ENCODE data around the gene CCDC186. TPM values are rescaled to one million over a fixed set of nuclear protein-coding genes. Genes with fewer than 3 reads are reported as not detected.

CCDC186 gene
- total and polyA plus RNA-seq, 2 of the 8 experiments (the other 6 are each of a cell fraction or from before 2014, with no cell fraction given) = 3.0 to 30.3 TPM

DNA sequence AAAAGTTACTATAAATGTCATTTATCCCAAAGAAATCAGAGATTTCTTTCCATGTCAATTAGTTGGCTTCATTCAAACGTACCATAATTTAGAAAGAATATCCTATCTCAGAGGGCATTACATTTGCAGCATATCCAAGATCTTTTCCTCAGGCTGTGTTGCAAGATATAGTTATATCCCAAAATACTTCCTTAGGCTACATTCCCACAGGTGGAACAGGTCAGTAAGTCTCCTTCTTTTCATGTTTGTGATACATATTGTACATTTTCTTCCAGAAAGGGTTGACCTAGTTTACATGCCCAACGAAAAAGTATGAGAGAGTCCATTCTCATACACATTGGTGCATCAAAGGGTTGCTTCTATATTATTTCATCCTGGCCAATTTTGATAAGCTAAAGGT, 38.1 kb upstream of the CCDC186 start:
- Histone ChIP-seq H3K27ac (ENCODE audit: low read depth, low read length) (no peak overlapping the region), H3K4me1 (replicated peaks in 1 of 4; ENCODE audit: control insufficient read depth in 3 of 4, insufficient read depth in 4 of 4, low read length in 3 of 4) (peaks cover 0 to 3% (median 1%) of the 10 kb centered on the region in 4 experiments; a peak in 2 of 7 replicates), H3K23ac (ENCODE audit: insufficient read length) (no peak overlapping the region), H4K20me1 (replicated peaks in 1 of 2; ENCODE audit: control insufficient read depth in 1 of 2, insufficient read depth in 2 of 2, low read length in 2 of 2) (no peaks in the 10 kb centered on the region), H2BK120ac (replicated peaks; ENCODE audit: low read depth, low read length) (no peak overlapping the region), H3K79me1 (ENCODE audit: low read depth, low read length) (no peaks in the 10 kb centered on the region), H2AK5ac (ENCODE audit: low read depth, low read length) (no peak overlapping the region), H3K4me2 (ENCODE audit: insufficient read depth in 1 of 2, low read depth in 2 of 2, low read length in 2 of 2) (no peak overlapping the region), H2BK20ac (ENCODE audit: low read length) (no peak overlapping the region), H3K36me3 (ENCODE audit: control insufficient read depth in 2 of 4, insufficient read depth in 4 of 4, low read length in 3 of 4) (no peaks in the 10 kb centered on the region), H2AFZ (ENCODE audit: low read length) (no peak overlapping the region), H3K4me3 (ENCODE audit: extremely low read depth in 1 of 4, insufficient read depth in 2 of 4, low read depth in 3 of 4, low read length in 4 of 4) (no peak overlapping the region), H4K91ac (replicated peaks; ENCODE audit: insufficient read length, low read length) (no peak overlapping the region), H3K79me2 (ENCODE audit: control insufficient read depth in 1 of 2, insufficient read depth in 2 of 2, low read length in 2 of 2) (no peaks in the 10 kb centered on the region), H4K8ac (ENCODE audit: extremely low read depth, insufficient read depth, low read length) (no peak overlapping the region), H3K14ac (ENCODE audit: insufficient read length) (no peak overlapping the region), H3K9ac (replicated peaks in 1 of 4; ENCODE audit: extremely low read depth in 1 of 4, low read depth in 3 of 4, low read length in 3 of 4) (no peak overlapping the region), H3K27me3 (replicated peaks in 1 of 4; ENCODE audit: control insufficient read depth in 3 of 4, extremely low read depth in 1 of 4, insufficient read depth in 3 of 4, low read length in 3 of 4) (no peaks in the 10 kb centered on the region), H2BK5ac (ENCODE audit: low read depth, low read length) (no peak overlapping the region), H2BK15ac (ENCODE audit: low read length) (no peak overlapping the region), H3K56ac (replicated peaks; ENCODE audit: insufficient read length, low read depth, low read length) (no peak overlapping the region), H3K4ac (replicated peaks; ENCODE audit: insufficient read length, low read depth, low read length) (no peak overlapping the region), H2BK12ac (ENCODE audit: low read depth, low read length) (no peak overlapping the region), H4K5ac (ENCODE audit: insufficient read length, low read depth, low read length) (no peak overlapping the region), H3K23me2 (ENCODE audit: low read depth, low read length) (no peaks in the 10 kb centered on the region), H3K18ac (ENCODE audit: extremely low read depth, low read length) (no peak overlapping the region), H3K9me3 (ENCODE audit: insufficient read depth in 2 of 2, low read depth in 1 of 2, low read length in 1 of 2) (no peaks in the 10 kb centered on the region)
- ChIA-PET CTCF (ENCODE audit: partially characterized antibody) (interaction anchor here (0.5 to 1.1 kb wide), 3 partner anchors 16 to 176 kb away, joined by 3 to 4 read pairs (median 3); no protein-coding TSS in a partner anchor), POLR2A (ENCODE audit: partially characterized antibody) (interaction anchor here (1.6 kb wide), 1 partner anchor 10 kb away, joined by 4 read pairs; no protein-coding TSS in a partner anchor)
- DNase-seq (ENCODE audit: low read depth in 1 of 2, low spot score in 2 of 2) (no peak), FAIRE-seq (no peak)
- 97% methylated on average over 2 of the region's 2 CpGs; no CpG with 5 or more reads in 1 of the 2 experiments for WGBS, 2 experiments (ENCODE audit: extremely low coverage in 1 of 2, insufficient coverage in 1 of 2, insufficient read length in 1 of 2, insufficient replicate concordance in 2 of 2, low coverage in 1 of 2, low lambda C conversion rate in 2 of 2, missing lambda C conversion rate in 1 of 2)
- TF ChIP-seq EZH2 (IDR thresholded peaks at IDR 0.05; ENCODE audit: low read depth, low read length, severe bottlenecking) = no peak
- TF ChIP-seq TEAD4 (IDR thresholded peaks at IDR 0.05; ENCODE audit: low read depth, low read length) = no peak
- no peak for TF ChIP-seq SP2 (IDR thresholded peaks at IDR 0.05; ENCODE audit: low read length)
- TF ChIP-seq, protein P1, sequence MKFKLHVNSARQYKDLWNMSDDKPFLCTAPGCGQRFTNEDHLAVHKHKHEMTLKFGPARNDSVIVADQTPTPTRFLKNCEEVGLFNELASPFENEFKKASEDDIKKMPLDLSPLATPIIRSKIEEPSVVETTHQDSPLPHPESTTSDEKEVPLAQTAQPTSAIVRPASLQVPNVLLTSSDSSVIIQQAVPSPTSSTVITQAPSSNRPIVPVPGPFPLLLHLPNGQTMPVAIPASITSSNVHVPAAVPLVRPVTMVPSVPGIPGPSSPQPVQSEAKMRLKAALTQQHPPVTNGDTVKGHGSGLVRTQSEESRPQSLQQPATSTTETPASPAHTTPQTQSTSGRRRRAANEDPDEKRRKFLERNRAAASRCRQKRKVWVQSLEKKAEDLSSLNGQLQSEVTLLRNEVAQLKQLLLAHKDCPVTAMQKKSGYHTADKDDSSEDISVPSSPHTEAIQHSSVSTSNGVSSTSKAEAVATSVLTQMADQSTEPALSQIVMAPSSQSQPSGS (IDR thresholded peaks at IDR 0.05; ENCODE audit: low read length) = no peak
- TF ChIP-seq POU5F1 (IDR thresholded peaks at IDR 0.05; ENCODE audit: low read depth, low read length) = no peak
- TF ChIP-seq, protein P2, sequence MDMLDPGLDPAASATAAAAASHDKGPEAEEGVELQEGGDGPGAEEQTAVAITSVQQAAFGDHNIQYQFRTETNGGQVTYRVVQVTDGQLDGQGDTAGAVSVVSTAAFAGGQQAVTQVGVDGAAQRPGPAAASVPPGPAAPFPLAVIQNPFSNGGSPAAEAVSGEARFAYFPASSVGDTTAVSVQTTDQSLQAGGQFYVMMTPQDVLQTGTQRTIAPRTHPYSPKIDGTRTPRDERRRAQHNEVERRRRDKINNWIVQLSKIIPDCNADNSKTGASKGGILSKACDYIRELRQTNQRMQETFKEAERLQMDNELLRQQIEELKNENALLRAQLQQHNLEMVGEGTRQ (IDR thresholded peaks at IDR 0.05; ENCODE audit: low read length) = no peak
- TF ChIP-seq JUN (IDR thresholded peaks at IDR 0.05; ENCODE audit: low read depth, low read length) = no peak
- TF ChIP-seq SUZ12 (IDR thresholded peaks at IDR 0.05; ENCODE audit: low read length) = no peak
- TF ChIP-seq RAD21 (IDR thresholded peaks at IDR 0.05 in 1 of 2, conservative IDR thresholded peaks at IDR 0.05 in 1 of 2; ENCODE audit: low read depth in 2 of 2, low read length in 2 of 2) = no peak
- no peak for TF ChIP-seq CBX8 (IDR thresholded peaks at IDR 0.05; ENCODE audit: borderline replicate concordance, low read depth, low read length)
- no peak for TF ChIP-seq PHF8 (conservative IDR thresholded peaks at IDR 0.05; ENCODE audit: low read depth, low read length)
